ENCODE results near the gene FBXW12. TPM values are rescaled to one million over a fixed set of nuclear protein-coding genes. Genes with fewer than 3 reads are reported as not detected.

The FBXW12 gene
- total RNA-seq, 1 experiment from 2014 or later, result not detected

GRCh38 chr3:48420561-48420960 is 48.5 kb downstream of the FBXW12 start:
- no peak for DNase-seq (ENCODE audit: low read depth)

- DNase-seq (ENCODE audit: low read depth), result no peak
Observed at GRCh38 chr3:48422272-48422671, 50.3 kb downstream of the FBXW12 start.

GRCh38 chr3:48422681-48423080 is 50.7 kb downstream of the FBXW12 start:
- peak; percentile 73 for DNase-seq (ENCODE audit: low read depth)

- no peak for DNase-seq (ENCODE audit: low read depth)
Observed at GRCh38 chr3:48423241-48423882, 51.3 kb downstream of the FBXW12 start.

- no peak for DNase-seq (ENCODE audit: low read depth)
Observed at GRCh38 chr3:48423883-48424695, 52.1 kb downstream of the FBXW12 start.

- no peak for DNase-seq (ENCODE audit: low read depth)
Observed at GRCh38 chr3:48425281-48425812, 53.3 kb downstream of the FBXW12 start.

- DNase-seq (ENCODE audit: low read depth), result no peak
Observed at GRCh38 chr3:48426401-48426909, 54.4 kb downstream of the FBXW12 start.

GRCh38 chr3:48426944-48427629 is 55.1 kb downstream of the FBXW12 start:
- DNase-seq (ENCODE audit: low read depth), result no peak

GRCh38 chr3:48427630-48427962 is 55.6 kb downstream of the FBXW12 start:
- DNase-seq (ENCODE audit: low read depth), result no peak

GRCh38 chr3:48428088-48428571 is 56.1 kb downstream of the FBXW12 start:
- DNase-seq (ENCODE audit: low read depth), result no peak

- DNase-seq (ENCODE audit: low read depth), result no peak
Observed at GRCh38 chr3:48428572-48429316, 56.7 kb downstream of the FBXW12 start.

GRCh38 chr3:48429317-48429959 is 57.4 kb downstream of the FBXW12 start:
- DNase-seq (ENCODE audit: low read depth), result no peak

GRCh38 chr3:48429960-48430707 is 58.1 kb downstream of the FBXW12 start, which contains the start of gene PLXNB1:
PLXNB1 (minus strand) TSS chr3:48430086; CDS start chr3:48424611, 5,475 bp downstream.
- no peak for DNase-seq (ENCODE audit: low read depth)

- no peak for DNase-seq (ENCODE audit: low read depth)
Observed at GRCh38 chr3:48430708-48431101, 58.7 kb downstream of the FBXW12 start.

- DNase-seq (ENCODE audit: low read depth), result no peak
Observed at GRCh38 chr3:48431224-48432029, 59.4 kb downstream of the FBXW12 start.

- peak; percentile 45 for DNase-seq (ENCODE audit: low read depth)
Observed at GRCh38 chr3:48432411-48433371, 60.7 kb downstream of the FBXW12 start.

- peak; percentile 65 for DNase-seq (ENCODE audit: low read depth)
Observed at GRCh38 chr3:48433472-48434118, 61.6 kb downstream of the FBXW12 start.
